Right lobe of liver (tissue), 6 donors: Measurements from ENCODE around the gene SCAPER. TPM values are rescaled to one million over a fixed set of nuclear protein-coding genes. Genes with fewer than 3 reads are reported as not detected.
A peak's percentile ranks its signal among the peaks of the same experiment; 100 is the strongest.

Experiments
- ATAC-seq, 4 donors: fragments of 200-7000 bp; cut with Tn5 transposase; one replicate each; pipeline ENCODE4 v1.9.1; 2020; ENCODE audit warnings: mild to moderate bottlenecking in 4 of 4, moderate library complexity in 4 of 4
- DNase-seq, 3 donors: peaks; one replicate each; pipeline ENCODE4 v3.0.0-alpha.2; 2020
- H3K27ac ChIP-seq, 3 donors: fragments of 200-600 bp; one replicate each; pipeline ENCODE4 v1.8.0; 2022
- H3K27me3 ChIP-seq, 2 donors: fragments of 200-600 bp; one replicate each; pipeline ENCODE4 v1.8.0; 2022
- H3K36me3 ChIP-seq, 4 donors: fragments of 200-600 bp; sonication (generic) in 1 of 4; one replicate each; pipeline versions ENCODE4 v1.5.1 to v1.8.0; 2017 to 2022; ENCODE audit warnings: control low read depth in 1 of 4
- H3K4me1 ChIP-seq, 4 donors: fragments of 200-600 bp; sonication (generic) in 1 of 4; one replicate each; pipeline versions ENCODE4 v1.5.1 to v1.8.0; 2017 to 2022; ENCODE audit warnings: control low read depth in 1 of 4
- H3K4me3 ChIP-seq, 3 donors: fragments of 200-600 bp; one replicate each; pipeline ENCODE4 v1.8.0; 2022
- H3K9me3 ChIP-seq, 4 donors: fragments of 200-600 bp; sonication (generic) in 1 of 4; one replicate each; pipeline versions ENCODE4 v1.5.1 to v1.8.0; 2017 to 2022; ENCODE audit warnings: control low read depth in 1 of 4
- CTCF ChIP-seq, 4 donors: fragments of 200-600 bp in 3 of 4; fragments of 450-650 bp in 1 of 4; IDR thresholded peaks; one replicate each; pipeline versions ENCODE4 v1.5.1 to v1.8.0; 2016 to 2022; ENCODE audit warnings: antibody characterized with exemption in 4 of 4, mild to moderate bottlenecking in 2 of 4
- POLR2A ChIP-seq: fragments of 450-650 bp; IDR thresholded peaks from one replicate; pipeline ENCODE4 v1.6.1; 2017; ENCODE audit warnings: antibody characterized with exemption, mild to moderate bottlenecking
- WGBS: methylation state at CpG from one replicate; pipeline ENCODE4 v1.1.6; 2018; ENCODE audit warnings: low coverage, low lambda C conversion rate; ENCODE audit not compliant: insufficient coverage; ENCODE audit errors: missing lambda C conversion rate; 5-methylcytosine and 5-hydroxymethylcytosine counted together
- intact Hi-C, 2 donors: fragments of 100-400 bp; cut with DNase I; formaldehyde crosslinking; loops; one replicate each; pipeline versions ENCODE4 v1.11.2 to v1.14.1; 2022
- total RNA-seq, 6 experiments: library from RNA; depleted of rRNA in 2 of 6; stranded (reverse); fragments of >200 nt in 2 of 6; fragmentation: NEBNext Ultra II Directional in 3 of 6; extraction: Animal tissue kit (Norgen Biotek cat#: 25700) in 3 of 6; gene quantifications; one replicate each; pipeline versions ENCODE4 v1.1.0 to v1.2.4, GENCODE V29; 2016 to 2023
- donor health status: DM: no; HTN: yes; CAD: no.
- donor health status: DM: no; HTN: no; CAD: no.
- donor health status: DM: no; HTN: no; CAD: no.
- donor health status: DM: no; HTN: yes; CAD: no.
- donor health status: DM: no; HTN: yes; CAD: no.

Gene SCAPER
- total RNA-seq, 6 experiments from 2014 or later: 6.7 to 17.3 (median 10.4) TPM

- intact Hi-C loops: no loop called here
- ATAC-seq: no peak
- TF ChIP-seq CTCF (IDR thresholded peaks at IDR 0.05): no peak
- TF ChIP-seq POLR2A: no peak
- H3K27me3 ChIP-seq: no peaks in the 10 kb centered on the region
- H3K4me3 ChIP-seq: no peak overlapping the region
- peaks cover 0 to under 1% (median 0%) of the 10 kb centered on the region in 4 donors for H3K4me1 ChIP-seq
- WGBS: 97% methylated on average over 2 of the region's 2 CpGs
- H3K9me3 ChIP-seq: no peaks in the 10 kb centered on the region
- no peak overlapping the region for H3K27ac ChIP-seq
- DNase-seq: no peak
- peaks cover 0 to 15% (median 0%) of the 10 kb centered on the region in 4 donors for H3K36me3 ChIP-seq
These were observed 36.5 kb upstream of the SCAPER start for GRCh38 chr15:76941636-76942035.

DNA sequence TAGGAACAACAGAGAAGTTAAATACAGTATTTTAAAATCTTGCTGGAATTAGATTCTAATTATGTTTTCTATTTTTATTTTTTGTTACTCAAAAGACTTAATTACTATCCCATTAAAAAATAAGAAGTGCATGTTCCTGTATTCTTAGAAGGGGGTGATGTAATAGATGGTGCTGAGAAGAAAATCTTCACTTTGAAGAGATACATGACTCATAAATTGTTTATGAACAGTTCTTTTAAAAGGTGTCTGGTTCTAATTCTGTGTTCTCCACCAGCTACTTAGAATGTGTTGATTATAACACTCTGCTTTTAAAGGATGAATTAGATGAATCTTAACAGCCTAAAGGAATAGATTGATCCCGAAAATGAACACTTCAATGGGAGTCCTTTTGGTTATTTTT, 34.6 kb upstream of the SCAPER start:
- Histone ChIP-seq H3K4me1 (peaks cover 0 to 4% (median 0%) of the 10 kb centered on the region in 4 donors), H3K27me3 (no peaks in the 10 kb centered on the region), H3K4me3 (no peak overlapping the region), H3K27ac (no peak overlapping the region), H3K9me3 (no peaks in the 10 kb centered on the region), H3K36me3 (peaks cover 0 to 25% (median 0%) of the 10 kb centered on the region in 4 donors)
- no peak for TF ChIP-seq POLR2A
- TF ChIP-seq CTCF (IDR thresholded peaks at IDR 0.05): no peak
- DNase-seq (no peak), ATAC-seq (no peak)
- WGBS: 0% methylated on average over 1 of the region's 1 CpG
- intact Hi-C loops: no loop called here

DNA sequence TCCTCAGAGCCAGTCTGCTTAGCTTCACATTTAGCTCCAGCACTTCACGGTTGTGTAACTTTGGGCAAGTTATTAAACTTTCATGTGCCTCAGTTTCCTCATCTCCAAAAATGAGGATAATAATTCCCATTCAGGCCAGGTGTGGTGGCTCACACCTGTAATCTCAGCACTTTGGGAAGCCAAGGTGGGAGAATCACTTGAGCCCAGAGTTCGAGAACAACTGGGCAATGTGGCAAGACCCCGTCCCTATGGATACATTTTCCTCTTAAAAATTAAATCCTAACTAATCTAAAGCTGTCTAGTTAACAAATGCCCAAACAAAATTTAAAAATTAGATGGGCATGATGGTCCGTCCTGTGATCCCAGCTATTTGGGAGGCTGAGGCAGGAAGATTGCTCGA, 33.6 kb upstream of the SCAPER start:
- intact Hi-C loops: no loop called here
- H3K36me3 ChIP-seq: peaks cover 0 to 21% (median 0%) of the 10 kb centered on the region in 4 donors
- ATAC-seq: no peak
- H3K27ac ChIP-seq: no peak overlapping the region
- no peaks in the 10 kb centered on the region for H3K27me3 ChIP-seq
- H3K4me3 ChIP-seq: no peak overlapping the region
- peaks cover 0 to 4% (median 0%) of the 10 kb centered on the region in 4 donors for H3K4me1 ChIP-seq
- TF ChIP-seq POLR2A: no peak
- no peak for TF ChIP-seq CTCF (IDR thresholded peaks at IDR 0.05)
- DNase-seq: no peak
- H3K9me3 ChIP-seq: no peaks in the 10 kb centered on the region
- 92% methylated on average over 5 of the region's 5 CpGs for WGBS

DNA sequence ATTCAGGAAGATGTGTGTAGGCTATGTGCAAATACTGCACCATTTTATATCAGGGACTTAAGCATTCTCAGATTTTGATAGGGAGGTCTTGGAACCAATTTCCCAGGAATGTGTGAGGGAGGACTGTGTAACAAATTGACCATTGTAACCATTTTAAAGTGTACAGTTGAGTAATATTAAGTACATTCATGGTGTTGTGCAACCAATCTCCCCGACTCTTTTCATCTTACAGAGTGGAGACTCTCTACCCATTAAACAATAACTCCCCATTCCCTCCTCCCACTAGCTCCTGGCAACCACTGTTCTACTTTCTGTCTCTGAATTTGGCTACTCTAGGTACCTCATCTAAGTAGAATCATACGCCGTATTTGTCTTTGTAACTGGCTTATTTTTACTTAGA, 31.5 kb upstream of the SCAPER start:
- H3K27ac ChIP-seq: no peak overlapping the region
- 74% methylated on average over 3 of the region's 3 CpGs for WGBS
- intact Hi-C loops: no loop called here
- H3K36me3 ChIP-seq: peaks cover 0 to 20% (median 0%) of the 10 kb centered on the region in 4 donors
- DNase-seq: no peak
- H3K4me3 ChIP-seq: no peak overlapping the region
- H3K9me3 ChIP-seq: no peaks in the 10 kb centered on the region
- H3K27me3 ChIP-seq: no peaks in the 10 kb centered on the region
- H3K4me1 ChIP-seq: peaks cover 0 to 16% (median 0%) of the 10 kb centered on the region in 4 donors
- TF ChIP-seq CTCF (IDR thresholded peaks at IDR 0.05) (no peak), POLR2A (no peak)
- peak in 2 of 4 donors; percentile 16 to 33 for ATAC-seq

GRCh38 chr15:76935620-76936019, 30.5 kb upstream of the SCAPER start:
- intact Hi-C loops: no loop called here
- no peak for ATAC-seq
- Histone ChIP-seq H3K4me1 (peaks cover 0 to 16% (median 0%) of the 10 kb centered on the region in 4 donors), H3K27me3 (no peaks in the 10 kb centered on the region), H3K27ac (no peak overlapping the region), H3K9me3 (no peaks in the 10 kb centered on the region), H3K4me3 (no peak overlapping the region), H3K36me3 (peaks cover 0 to 20% (median 0%) of the 10 kb centered on the region in 4 donors)
- no peak for DNase-seq
- no peak for TF ChIP-seq POLR2A
- TF ChIP-seq CTCF (IDR thresholded peaks at IDR 0.05): no peak
- 84% methylated on average over 2 of the region's 2 CpGs for WGBS
